Right lobe of liver (tissue), 4 donors: ENCODE results near the gene GMDS.

Experiments used
- POLR2A ChIP-seq: fragments of 450-650 bp; IDR thresholded peaks from one replicate; pipeline ENCODE4 v1.6.1; 2017; ENCODE audit warnings: antibody characterized with exemption, mild to moderate bottlenecking
- TF ChIP-seq, protein P1 (sequence below), 4 donors: fragments of 200-600 bp in 3 of 4; fragments of 450-650 bp in 1 of 4; IDR thresholded peaks; one replicate each; pipeline versions ENCODE4 v1.5.1 to v1.8.0; 2016 to 2022; ENCODE audit warnings: antibody characterized with exemption in 4 of 4, mild to moderate bottlenecking in 2 of 4
- donor health status: DM: no; HTN: no; CAD: no.
- donor health status: DM: no; HTN: no; CAD: no.
- donor health status: DM: no; HTN: yes; CAD: no.

DNA sequence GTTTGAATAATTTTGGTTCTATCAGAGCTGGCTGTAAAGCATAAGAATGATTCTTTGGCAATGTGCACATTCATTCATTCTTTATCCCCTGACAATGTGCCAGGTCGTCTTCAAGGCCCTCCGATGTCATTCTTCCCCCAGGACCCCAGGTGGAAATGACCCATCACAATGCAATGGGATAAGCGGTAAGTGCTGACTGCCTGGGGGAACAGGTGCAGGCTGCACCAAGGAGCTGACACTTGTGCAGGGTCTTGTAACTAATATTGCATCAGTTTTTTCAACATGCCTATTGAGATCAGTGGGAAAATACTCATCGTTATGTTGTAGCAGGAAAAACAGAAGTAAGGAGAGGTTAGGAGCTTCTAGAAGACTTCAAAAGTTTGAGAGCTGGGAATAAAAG is 530.1 kb downstream of the GMDS start:
- no peak for TF ChIP-seq POLR2A
- TF ChIP-seq, protein P1, sequence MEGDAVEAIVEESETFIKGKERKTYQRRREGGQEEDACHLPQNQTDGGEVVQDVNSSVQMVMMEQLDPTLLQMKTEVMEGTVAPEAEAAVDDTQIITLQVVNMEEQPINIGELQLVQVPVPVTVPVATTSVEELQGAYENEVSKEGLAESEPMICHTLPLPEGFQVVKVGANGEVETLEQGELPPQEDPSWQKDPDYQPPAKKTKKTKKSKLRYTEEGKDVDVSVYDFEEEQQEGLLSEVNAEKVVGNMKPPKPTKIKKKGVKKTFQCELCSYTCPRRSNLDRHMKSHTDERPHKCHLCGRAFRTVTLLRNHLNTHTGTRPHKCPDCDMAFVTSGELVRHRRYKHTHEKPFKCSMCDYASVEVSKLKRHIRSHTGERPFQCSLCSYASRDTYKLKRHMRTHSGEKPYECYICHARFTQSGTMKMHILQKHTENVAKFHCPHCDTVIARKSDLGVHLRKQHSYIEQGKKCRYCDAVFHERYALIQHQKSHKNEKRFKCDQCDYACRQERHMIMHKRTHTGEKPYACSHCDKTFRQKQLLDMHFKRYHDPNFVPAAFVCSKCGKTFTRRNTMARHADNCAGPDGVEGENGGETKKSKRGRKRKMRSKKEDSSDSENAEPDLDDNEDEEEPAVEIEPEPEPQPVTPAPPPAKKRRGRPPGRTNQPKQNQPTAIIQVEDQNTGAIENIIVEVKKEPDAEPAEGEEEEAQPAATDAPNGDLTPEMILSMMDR (IDR thresholded peaks at IDR 0.05): no peak
